ENCODE results near the gene RBSN. TPM values are rescaled to one million over a fixed set of nuclear protein-coding genes. Genes with fewer than 3 reads are reported as not detected.

Gene RBSN
- total RNA-seq, 4 donors from 2014 or later = 17.2 to 94.9 (median 32.1) TPM

DNA sequence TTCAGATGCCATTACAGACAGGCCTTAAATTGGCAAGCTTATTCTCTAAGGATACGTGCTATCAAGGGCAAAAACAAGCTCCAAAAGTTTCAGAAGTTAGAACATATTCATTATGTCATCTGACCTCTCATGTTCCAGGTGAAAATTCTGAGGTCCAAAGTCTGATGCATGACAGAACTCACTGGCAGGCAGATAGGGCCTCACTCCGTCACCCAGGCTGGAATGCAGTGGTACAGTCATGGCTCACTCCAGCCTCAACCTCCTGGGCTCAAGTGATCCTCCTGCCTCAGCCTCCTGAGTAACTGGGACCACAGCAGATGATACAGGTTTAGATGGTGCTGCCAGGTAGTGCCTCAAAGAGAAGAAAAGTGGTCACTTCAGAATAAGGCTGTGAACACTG, 49.4 kb downstream of the RBSN start:
- TF ChIP-seq, protein P1, sequence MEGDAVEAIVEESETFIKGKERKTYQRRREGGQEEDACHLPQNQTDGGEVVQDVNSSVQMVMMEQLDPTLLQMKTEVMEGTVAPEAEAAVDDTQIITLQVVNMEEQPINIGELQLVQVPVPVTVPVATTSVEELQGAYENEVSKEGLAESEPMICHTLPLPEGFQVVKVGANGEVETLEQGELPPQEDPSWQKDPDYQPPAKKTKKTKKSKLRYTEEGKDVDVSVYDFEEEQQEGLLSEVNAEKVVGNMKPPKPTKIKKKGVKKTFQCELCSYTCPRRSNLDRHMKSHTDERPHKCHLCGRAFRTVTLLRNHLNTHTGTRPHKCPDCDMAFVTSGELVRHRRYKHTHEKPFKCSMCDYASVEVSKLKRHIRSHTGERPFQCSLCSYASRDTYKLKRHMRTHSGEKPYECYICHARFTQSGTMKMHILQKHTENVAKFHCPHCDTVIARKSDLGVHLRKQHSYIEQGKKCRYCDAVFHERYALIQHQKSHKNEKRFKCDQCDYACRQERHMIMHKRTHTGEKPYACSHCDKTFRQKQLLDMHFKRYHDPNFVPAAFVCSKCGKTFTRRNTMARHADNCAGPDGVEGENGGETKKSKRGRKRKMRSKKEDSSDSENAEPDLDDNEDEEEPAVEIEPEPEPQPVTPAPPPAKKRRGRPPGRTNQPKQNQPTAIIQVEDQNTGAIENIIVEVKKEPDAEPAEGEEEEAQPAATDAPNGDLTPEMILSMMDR (IDR thresholded peaks at IDR 0.05) = no peak
- Histone ChIP-seq H3K4me1 (peaks cover 0 to 6% (median 3%) of the 10 kb centered on the region in 4 donors), H3K27me3 (no peaks in the 10 kb centered on the region), H3K9me3 (no peaks in the 10 kb centered on the region), H3K27ac (no peak overlapping the region), H3K4me3 (no peak overlapping the region), H3K36me3 (peaks cover 0 to 84% (median 0%) of the 10 kb centered on the region in 3 donors)
- DNase-seq = no peak

DNA sequence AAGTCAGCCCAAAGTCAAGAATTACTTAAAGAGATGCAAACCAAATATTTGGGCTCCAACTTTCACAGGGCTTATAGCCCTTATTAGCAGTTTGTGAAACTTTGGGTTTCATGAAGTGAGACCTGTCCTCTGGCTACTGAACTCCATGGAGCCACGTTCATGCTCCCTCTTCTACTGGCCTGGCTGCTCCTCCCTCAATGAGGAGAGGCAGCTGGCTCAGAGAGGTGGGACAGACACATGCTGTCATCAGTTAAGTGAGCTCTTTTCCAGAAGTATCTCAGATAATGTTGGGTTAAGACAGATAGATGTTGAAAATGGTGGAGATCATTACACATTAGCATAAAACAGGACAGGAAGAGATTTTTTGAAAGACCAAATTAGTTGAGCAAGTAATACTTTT, 53.3 kb downstream of the RBSN start:
- no peak for DNase-seq
- Histone ChIP-seq H3K27me3 (no peaks in the 10 kb centered on the region), H3K4me1 (no peaks in the 10 kb centered on the region), H3K27ac (no peak overlapping the region), H3K4me3 (no peak overlapping the region), H3K36me3 (peaks cover 0 to 98% (median 0%) of the 10 kb centered on the region in 3 donors), H3K9me3 (no peaks in the 10 kb centered on the region)
- TF ChIP-seq POLR2A (IDR thresholded peaks at IDR 0.05) = no peak
- TF ChIP-seq, protein P1 (IDR thresholded peaks at IDR 0.05) = no peak

DNA sequence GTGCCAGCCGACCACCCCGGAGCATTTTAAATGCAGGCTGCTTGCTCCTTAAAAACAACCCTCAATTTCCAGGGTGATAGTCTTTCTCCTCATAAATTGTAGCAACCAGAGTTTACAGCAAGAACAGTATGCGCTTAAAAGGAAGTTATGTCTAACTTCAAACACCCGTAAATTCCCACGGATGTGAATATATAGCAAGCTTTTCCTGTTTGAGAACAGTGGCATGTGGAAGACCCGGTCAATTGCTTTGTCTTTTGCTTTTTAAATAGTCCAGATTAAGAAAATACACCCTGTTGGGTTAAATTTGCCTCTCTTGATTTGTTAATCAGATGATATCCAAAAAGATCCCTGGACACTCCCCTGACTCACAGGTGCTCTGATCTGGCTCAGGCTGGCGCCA, 54.6 kb downstream of the RBSN start:
- H3K27ac ChIP-seq = no peak overlapping the region
- no peak overlapping the region for H3K4me3 ChIP-seq
- no peaks in the 10 kb centered on the region for H3K27me3 ChIP-seq
- peaks cover 0 to 98% (median 0%) of the 10 kb centered on the region in 3 donors for H3K36me3 ChIP-seq
- no peak for TF ChIP-seq POLR2A (IDR thresholded peaks at IDR 0.05)
- TF ChIP-seq, protein P1 (IDR thresholded peaks at IDR 0.05) = no peak
- H3K9me3 ChIP-seq = no peaks in the 10 kb centered on the region
- H3K4me1 ChIP-seq = no peaks in the 10 kb centered on the region
- DNase-seq = no peak

DNA sequence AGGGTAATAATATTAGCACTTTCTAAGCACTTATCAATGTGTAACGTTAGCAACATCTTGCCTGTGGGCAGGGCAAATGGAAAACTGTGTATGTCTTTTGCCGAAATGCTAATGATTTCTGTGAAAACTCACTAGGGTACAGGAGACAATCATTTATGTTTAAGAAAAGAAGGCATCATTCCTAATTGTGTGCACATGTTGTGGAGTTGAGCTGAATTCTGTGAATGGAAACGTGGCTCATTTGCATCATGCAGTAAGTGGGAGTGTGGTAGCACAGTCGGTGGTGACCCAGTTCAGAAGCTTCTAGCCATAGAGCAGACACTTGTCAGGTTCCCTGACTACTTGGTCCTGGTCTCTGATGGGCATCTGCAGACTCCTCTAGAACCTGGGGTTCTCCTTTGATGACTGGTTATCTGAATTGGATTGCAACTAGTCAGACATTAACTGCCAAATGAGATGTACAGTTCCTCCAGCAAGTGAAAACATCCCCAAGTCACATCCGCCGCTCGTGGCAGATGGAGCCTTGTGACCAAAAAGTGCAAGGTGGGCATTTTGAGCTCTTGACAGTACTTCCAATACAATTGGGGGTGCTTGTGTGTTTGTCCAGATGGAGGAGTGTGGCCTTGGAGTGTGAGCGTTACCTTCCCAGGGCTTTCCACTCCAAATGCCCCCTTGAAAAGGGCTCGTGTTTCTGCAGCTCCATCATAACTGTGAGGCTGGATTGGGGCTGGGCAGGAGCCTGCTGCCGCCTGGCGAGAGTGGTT, 55.4 kb downstream of the RBSN start:
- Histone ChIP-seq H3K4me1 (no peaks in the 10 kb centered on the region), H3K27me3 (no peaks in the 10 kb centered on the region), H3K36me3 (peaks cover 0 to 98% (median 0%) of the 10 kb centered on the region in 3 donors), H3K27ac (no peak overlapping the region), H3K4me3 (no peak overlapping the region), H3K9me3 (no peaks in the 10 kb centered on the region)
- no peak for TF ChIP-seq POLR2A (IDR thresholded peaks at IDR 0.05)
- TF ChIP-seq, protein P1 (IDR thresholded peaks at IDR 0.05) = no peak
- DNase-seq = no peak

DNA sequence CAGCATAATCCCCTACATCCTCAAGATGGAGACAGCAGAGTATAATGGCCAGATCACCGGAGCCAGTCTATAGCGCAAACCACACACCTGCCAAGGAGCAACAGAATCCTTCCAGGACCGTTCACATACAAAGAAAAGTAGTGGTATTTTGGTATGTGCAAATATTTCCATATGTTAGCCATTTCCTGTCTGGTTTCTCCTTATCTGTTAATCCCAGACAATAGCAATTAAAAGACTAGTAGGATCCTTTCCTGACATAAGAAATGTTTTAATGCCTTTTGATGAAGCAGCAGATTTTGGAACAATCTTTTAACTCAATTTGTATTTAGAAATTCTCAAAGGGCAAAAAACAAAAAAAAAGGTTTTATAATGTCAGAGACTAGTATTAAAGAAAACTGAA, 56.0 kb downstream of the RBSN start:
- Histone ChIP-seq H3K9me3 (no peaks in the 10 kb centered on the region), H3K27me3 (no peaks in the 10 kb centered on the region), H3K36me3 (peaks cover 0 to 98% (median 0%) of the 10 kb centered on the region in 3 donors), H3K27ac (no peak overlapping the region), H3K4me3 (no peak overlapping the region), H3K4me1 (no peaks in the 10 kb centered on the region)
- no peak for DNase-seq
- TF ChIP-seq, protein P1 (IDR thresholded peaks at IDR 0.05) = no peak
- no peak for TF ChIP-seq POLR2A (IDR thresholded peaks at IDR 0.05)

Measured in Peyer's patch (tissue), 4 donors.